HG03039 (cell line): ENCODE measurements around the gene DSTYK.
"Not testable (repeated sequence)": the region's sequence is repeated elsewhere in the genome, so short reads cannot be mapped to it uniquely, and the experiment has no call there.

Experiments
- ATAC-seq: cut with Tn5 transposase; IDR thresholded peaks from one replicate; pipeline ENCODE4 v1.9.1; 2021; ENCODE audit warnings: mild to moderate bottlenecking, moderate library complexity; ENCODE audit not compliant: unreplicated experiment

DSTYK gene

GRCh38 chr1:205179842-205180241, 31.7 kb downstream of the DSTYK start:
- no peak for ATAC-seq

- no peak for ATAC-seq
Measured at GRCh38 chr1:205172729-205173366, 38.7 kb downstream of the DSTYK start.

- ATAC-seq: no peak
Measured at GRCh38 chr1:205171369-205171768, 40.1 kb downstream of the DSTYK start.

- ATAC-seq: no peak
Measured at GRCh38 chr1:205170532-205171269, 40.8 kb downstream of the DSTYK start.

GRCh38 chr1:205169248-205169647, 42.3 kb downstream of the DSTYK start:
- no peak for ATAC-seq

GRCh38 chr1:205168291-205168690, 43.2 kb downstream of the DSTYK start:
- no peak for ATAC-seq

GRCh38 chr1:205162301-205162700, 49.2 kb downstream of the DSTYK start:
- no peak for ATAC-seq

- ATAC-seq: no peak
Measured at GRCh38 chr1:205161076-205161475, 50.4 kb downstream of the DSTYK start.

GRCh38 chr1:205158048-205158616, 53.4 kb downstream of the DSTYK start:
- ATAC-seq: no peak

- not testable (repeated sequence) for ATAC-seq
Measured at GRCh38 chr1:205155665-205156377, 55.7 kb downstream of the DSTYK start.

- no peak for ATAC-seq
Measured at GRCh38 chr1:205152505-205152904, 59.0 kb downstream of the DSTYK start.

GRCh38 chr1:205150651-205151428, 60.7 kb downstream of the DSTYK start:
- no peak for ATAC-seq

GRCh38 chr1:205147191-205147835, 64.2 kb downstream of the DSTYK start:
- no peak for ATAC-seq

GRCh38 chr1:205144751-205145150, 66.8 kb downstream of the DSTYK start:
- no peak for ATAC-seq

GRCh38 chr1:205144046-205144720, 67.3 kb downstream of the DSTYK start:
- ATAC-seq: no peak

GRCh38 chr1:205142102-205142469, 69.4 kb downstream of the DSTYK start:
- no peak for ATAC-seq

- no peak for ATAC-seq
Measured at GRCh38 chr1:205141236-205142101, 70.0 kb downstream of the DSTYK start.

- ATAC-seq: no peak
Measured at GRCh38 chr1:205140113-205140512, 71.4 kb downstream of the DSTYK start.

GRCh38 chr1:205137901-205138300, 73.6 kb downstream of the DSTYK start:
- no peak for ATAC-seq
